Panc1 (cell line): ENCODE data around the gene CFAP100.

Experiments used
- POLR2AphosphoS5 ChIP-seq: IDR thresholded peaks from 2 replicates; pipeline ENCODE4 v1.6.1; 2012; ENCODE audit warnings: mild to moderate bottlenecking, low read depth, low read length, moderate library complexity
- TF ChIP-seq, protein P1 (sequence below): fragments of 450-650 bp; IDR thresholded peaks from 2 replicates; pipeline ENCODE4 v1.5.1; 2017; ENCODE audit warnings: mild to moderate bottlenecking

GRCh38 chr3:126432361-126433104 is 37.8 kb downstream of the CFAP100 start:
- TF ChIP-seq POLR2AphosphoS5, result no peak
- TF ChIP-seq, protein P1, sequence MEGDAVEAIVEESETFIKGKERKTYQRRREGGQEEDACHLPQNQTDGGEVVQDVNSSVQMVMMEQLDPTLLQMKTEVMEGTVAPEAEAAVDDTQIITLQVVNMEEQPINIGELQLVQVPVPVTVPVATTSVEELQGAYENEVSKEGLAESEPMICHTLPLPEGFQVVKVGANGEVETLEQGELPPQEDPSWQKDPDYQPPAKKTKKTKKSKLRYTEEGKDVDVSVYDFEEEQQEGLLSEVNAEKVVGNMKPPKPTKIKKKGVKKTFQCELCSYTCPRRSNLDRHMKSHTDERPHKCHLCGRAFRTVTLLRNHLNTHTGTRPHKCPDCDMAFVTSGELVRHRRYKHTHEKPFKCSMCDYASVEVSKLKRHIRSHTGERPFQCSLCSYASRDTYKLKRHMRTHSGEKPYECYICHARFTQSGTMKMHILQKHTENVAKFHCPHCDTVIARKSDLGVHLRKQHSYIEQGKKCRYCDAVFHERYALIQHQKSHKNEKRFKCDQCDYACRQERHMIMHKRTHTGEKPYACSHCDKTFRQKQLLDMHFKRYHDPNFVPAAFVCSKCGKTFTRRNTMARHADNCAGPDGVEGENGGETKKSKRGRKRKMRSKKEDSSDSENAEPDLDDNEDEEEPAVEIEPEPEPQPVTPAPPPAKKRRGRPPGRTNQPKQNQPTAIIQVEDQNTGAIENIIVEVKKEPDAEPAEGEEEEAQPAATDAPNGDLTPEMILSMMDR, result no peak
